HEK293 (cell line): Measurements from ENCODE around the gene ALDH2.

Experiments
- CTCF ChIA-PET: fragments of 350-600 bp; formaldehyde crosslinking; extraction: SDS; loops from one replicate; lab custom pipeline; 2021; ENCODE audit warnings: antibody characterized with exemption; lab: Yijun Ruan, JAX
- POLR2A ChIA-PET: fragments of 300-600 bp; formaldehyde crosslinking; extraction: SDS; loops from one replicate; lab custom pipeline; 2020; ENCODE audit warnings: antibody characterized with exemption, inconsistent platforms; lab: Yijun Ruan, JAX
- H3K27ac ChIP-seq: fragments of 200-500 bp; sonication (Bioruptor generic); 2 replicates; pipeline ENCODE4 v1.5.1; 2014; ENCODE audit warnings: low read depth, low read length, control low read depth, inconsistent platforms; ENCODE audit errors: extremely low read depth
- H3K36me3 ChIP-seq, 2 experiments: fragments of 200-500 bp in 1 of 2; sonication (Bioruptor generic) in 1 of 2; 1 replicate in 1 of 2; 2 replicates in 1 of 2; pipeline ENCODE4 v1.5.1; 2014 to 2017; ENCODE audit warnings: inconsistent platforms in 2 of 2, low read length in 2 of 2; ENCODE audit not compliant: control insufficient read depth in 2 of 2, insufficient read depth in 1 of 2
- H3K4me1 ChIP-seq: fragments of 200-500 bp; sonication (Bioruptor generic); 2 replicates; pipeline ENCODE4 v1.5.1; 2014; ENCODE audit warnings: mild to moderate bottlenecking, low read length, inconsistent platforms; ENCODE audit not compliant: control insufficient read depth, insufficient read depth
- H3K4me3 ChIP-seq: 2 replicates; pipeline ENCODE4 v1.5.1; 2011; ENCODE audit warnings: low read depth, mild to moderate bottlenecking, control low read depth, low read length, moderate library complexity
- H3K9me3 ChIP-seq: fragments of 200-500 bp; sonication (Bioruptor generic); 2 replicates; pipeline ENCODE4 v1.5.1; 2014; ENCODE audit warnings: low read depth, low read length, inconsistent platforms; ENCODE audit not compliant: control insufficient read depth, insufficient read depth
- ATF2 ChIP-seq: fragments of 450-650 bp; formaldehyde crosslinking; IDR thresholded peaks from 2 replicates; pipeline ENCODE4 v1.5.1; 2016; ENCODE audit warnings: missing biosample characterization, missing genetic modification characterization, low read depth
- REPIN1 ChIP-seq: fragments of 450-650 bp; formaldehyde crosslinking; IDR thresholded peaks from 2 replicates; pipeline ENCODE4 v1.5.1; 2017; ENCODE audit warnings: missing biosample characterization, missing genetic modification characterization, low read depth
- SP3 ChIP-seq: fragments of 450-650 bp; formaldehyde crosslinking; IDR thresholded peaks from 2 replicates; pipeline ENCODE4 v1.5.1; 2016; ENCODE audit warnings: missing biosample characterization, missing genetic modification characterization
- ZBTB44 ChIP-seq: fragments of 450-650 bp; IDR thresholded peaks from 2 replicates; pipeline ENCODE4 v1.5.1; 2018; ENCODE audit warnings: missing biosample characterization, mild to moderate bottlenecking, missing genetic modification characterization
- ZFHX2 ChIP-seq: fragments of 450-650 bp; formaldehyde crosslinking; conservative IDR thresholded peaks from 2 replicates; pipeline ENCODE4 v1.5.1; 2016; ENCODE audit warnings: missing biosample characterization, missing genetic modification characterization
- ZFP3 ChIP-seq: fragments of 450-650 bp; formaldehyde crosslinking; IDR thresholded peaks from 2 replicates; pipeline ENCODE4 v1.5.1; 2016; ENCODE audit warnings: low read depth, missing biosample characterization, missing genetic modification characterization
- ZFP69B ChIP-seq: fragments of 450-650 bp; formaldehyde crosslinking; IDR thresholded peaks from 2 replicates; pipeline ENCODE4 v1.5.1; 2016; ENCODE audit warnings: missing biosample characterization, missing genetic modification characterization
- ZNF121 ChIP-seq: fragments of 450-650 bp; formaldehyde crosslinking; IDR thresholded peaks from 2 replicates; pipeline ENCODE4 v1.5.1; 2016; ENCODE audit warnings: missing biosample characterization, missing genetic modification characterization
- ZNF214 ChIP-seq: fragments of 450-650 bp; formaldehyde crosslinking; IDR thresholded peaks from 2 replicates; pipeline ENCODE4 v1.5.1; 2017; ENCODE audit warnings: missing biosample characterization, mild to moderate bottlenecking, missing genetic modification characterization, borderline replicate concordance
- ZNF274 ChIP-seq, 2 experiments: fragments of 200-500 bp in 1 of 2; fragments of 450-650 bp in 1 of 2; sonication (Bioruptor generic) in 1 of 2; formaldehyde crosslinking in 1 of 2; IDR thresholded peaks; 2 replicates each; pipeline versions ENCODE4 v1.5.1 to v1.6.1; 2014 to 2016; ENCODE audit warnings: borderline replicate concordance in 1 of 2, inconsistent platforms in 1 of 2, low read length in 1 of 2, missing biosample characterization in 1 of 2, missing genetic modification characterization in 1 of 2
- ZNF391 ChIP-seq: fragments of 450-650 bp; formaldehyde crosslinking; IDR thresholded peaks from 2 replicates; pipeline ENCODE4 v1.5.1; 2016; ENCODE audit warnings: low read depth, missing biosample characterization, missing genetic modification characterization, borderline replicate concordance
- ZNF423 ChIP-seq: fragments of 450-650 bp; formaldehyde crosslinking; IDR thresholded peaks from 2 replicates; pipeline ENCODE4 v1.5.1; 2016; ENCODE audit warnings: missing biosample characterization, missing genetic modification characterization
- ZNF514 ChIP-seq: fragments of 450-650 bp; formaldehyde crosslinking; IDR thresholded peaks from 2 replicates; pipeline ENCODE4 v1.5.1; 2016; ENCODE audit warnings: missing biosample characterization, missing genetic modification characterization
- ZNF571 ChIP-seq: fragments of 450-650 bp; formaldehyde crosslinking; IDR thresholded peaks from 2 replicates; pipeline ENCODE4 v1.5.0; 2017; ENCODE audit warnings: missing biosample characterization, missing genetic modification characterization
- ZNF629 ChIP-seq: fragments of 450-650 bp; formaldehyde crosslinking; IDR thresholded peaks from 2 replicates; pipeline ENCODE4 v1.5.1; 2017; ENCODE audit warnings: missing biosample characterization, missing genetic modification characterization
- ZNF692 ChIP-seq: fragments of 450-650 bp; formaldehyde crosslinking; IDR thresholded peaks from 2 replicates; pipeline ENCODE4 v1.5.1; 2016; ENCODE audit warnings: missing biosample characterization, missing genetic modification characterization
- ZNF791 ChIP-seq: fragments of 450-650 bp; formaldehyde crosslinking; IDR thresholded peaks from 2 replicates; pipeline ENCODE4 v1.5.1; 2016; ENCODE audit warnings: missing biosample characterization, missing genetic modification characterization
- ZSCAN16 ChIP-seq: fragments of 450-650 bp; formaldehyde crosslinking; IDR thresholded peaks from 2 replicates; pipeline ENCODE4 v1.5.1; 2016; ENCODE audit warnings: missing biosample characterization, missing genetic modification characterization
- ZSCAN23 ChIP-seq: fragments of 450-650 bp; formaldehyde crosslinking; IDR thresholded peaks from 2 replicates; pipeline ENCODE4 v1.5.1; 2016; ENCODE audit warnings: missing biosample characterization, missing genetic modification characterization
- ZSCAN4 ChIP-seq: fragments of 450-650 bp; formaldehyde crosslinking; IDR thresholded peaks from 2 replicates; pipeline ENCODE4 v1.5.1; 2017; ENCODE audit warnings: missing biosample characterization, missing genetic modification characterization

ALDH2 gene

GRCh38 chr12:111798182-111798581 is 31.4 kb downstream of the ALDH2 start:
- CTCF ChIA-PET = interaction anchor here (0.6 to 2.3 kb wide), 2 partner anchors 15 to 181 kb away, joined by 3 to 8 read pairs; no protein-coding TSS in a partner anchor
- H3K36me3 ChIP-seq = peaks cover 20 to 59% of the 10 kb centered on the region in 2 experiments
- H3K4me1 ChIP-seq = no peaks in the 10 kb centered on the region
- H3K27ac ChIP-seq = no peak overlapping the region
- no peaks in the 10 kb centered on the region for H3K9me3 ChIP-seq
- TF ChIP-seq ZNF514 (tag by site-specific recombination) = no peak
- TF ChIP-seq ZFP3 (tag by site-specific recombination) = no peak
- no peak for TF ChIP-seq ZBTB44 (tag by site-specific recombination)
- TF ChIP-seq ZSCAN16 (tag by site-specific recombination) = no peak
- TF ChIP-seq ZNF692 (tag by site-specific recombination) = no peak
- TF ChIP-seq ZNF214 (tag by site-specific recombination) = no peak
- H3K4me3 ChIP-seq = no peak overlapping the region
- POLR2A ChIA-PET = interaction anchor here (0.5 kb wide), 1 partner anchor 85 kb away, joined by 3 read pairs; no protein-coding TSS in a partner anchor

GRCh38 chr12:111799758-111800157 is 33.0 kb downstream of the ALDH2 start:
- H3K4me3 ChIP-seq = no peak overlapping the region
- peaks cover 16 to 55% of the 10 kb centered on the region in 2 experiments for H3K36me3 ChIP-seq
- POLR2A ChIA-PET = interaction anchor here (1.3 kb wide), 1 partner anchor 32 kb away, joined by 4 read pairs; the partner anchor contains the start of gene ALDH2
- H3K4me1 ChIP-seq = no peaks in the 10 kb centered on the region
- no peaks in the 10 kb centered on the region for H3K9me3 ChIP-seq
- CTCF ChIA-PET = interaction anchor here (0.7 to 2.5 kb wide), 4 partner anchors 10 to 1297 kb away, joined by 4 to 14 read pairs (median 6); no protein-coding TSS in a partner anchor
- H3K27ac ChIP-seq = no peak overlapping the region
- no peak for TF ChIP-seq REPIN1
- TF ChIP-seq ZSCAN4 (tag by site-specific recombination) = no peak
- no peak for TF ChIP-seq ATF2 (tag by site-specific recombination)
- TF ChIP-seq ZNF791 = no peak
- no peak for TF ChIP-seq ZSCAN23
- no peak for TF ChIP-seq ZNF121 (tag by site-specific recombination)
- no peak for TF ChIP-seq ZNF571 (tag by site-specific recombination)
- TF ChIP-seq ZNF274 (IDR thresholded peaks at IDR 0.05; ENCODE audit: low read length) = no peak
- no peak for TF ChIP-seq ZNF274 (tag by site-specific recombination; IDR thresholded peaks at IDR 0.05; ENCODE audit: borderline replicate concordance)
- TF ChIP-seq ZNF391 = no peak
- no peak for TF ChIP-seq ZNF629 (tag by site-specific recombination)
- TF ChIP-seq ZFHX2 (tag by site-specific recombination) = no peak
- TF ChIP-seq ZFP69B (tag by site-specific recombination) = no peak
- TF ChIP-seq ZNF423 (tag by site-specific recombination) = no peak
- TF ChIP-seq SP3 (tag by site-specific recombination) = no peak
